GM21447 (cell line): ENCODE data around the gene PPP6R2.
A peak's percentile ranks its signal among the peaks of the same experiment; 100 is the strongest.

Source experiments
- ATAC-seq: cut with Tn5 transposase; IDR thresholded peaks from one replicate; pipeline ENCODE4 v1.9.1; 2021; ENCODE audit not compliant: unreplicated experiment

PPP6R2 gene

DNA sequence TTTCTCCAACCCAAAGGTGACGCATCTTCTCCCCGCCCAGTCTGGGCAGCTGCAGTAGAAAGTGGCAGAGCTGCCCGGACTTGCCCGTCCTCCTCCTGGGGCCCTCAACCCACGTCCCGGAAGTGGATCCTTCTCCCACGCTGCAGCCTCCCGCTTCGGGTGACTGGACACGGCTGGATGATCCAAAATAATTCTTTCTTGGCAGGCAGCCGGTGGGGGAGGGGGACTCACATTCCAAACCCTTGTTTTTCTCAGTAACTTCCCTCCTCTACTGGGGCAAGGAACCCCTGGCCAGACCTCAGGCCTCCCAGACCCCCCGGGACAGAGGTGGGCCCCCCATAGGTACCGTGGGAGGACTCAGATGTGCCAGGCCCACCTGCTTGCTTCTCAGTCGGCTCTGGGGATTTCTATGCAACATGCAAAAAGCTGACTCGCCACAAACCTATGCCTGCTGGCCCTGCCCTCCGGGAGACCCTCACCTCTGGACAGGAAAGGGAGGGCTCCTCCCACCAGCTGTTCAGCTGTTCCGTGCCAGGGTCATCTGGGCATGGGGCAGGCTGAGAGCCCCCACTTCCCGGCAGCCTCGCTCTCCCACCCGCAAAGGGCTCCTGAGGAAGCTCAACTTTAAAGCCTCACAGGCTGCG is 37.1 kb upstream of the PPP6R2 start:
- ATAC-seq: no peak

DNA sequence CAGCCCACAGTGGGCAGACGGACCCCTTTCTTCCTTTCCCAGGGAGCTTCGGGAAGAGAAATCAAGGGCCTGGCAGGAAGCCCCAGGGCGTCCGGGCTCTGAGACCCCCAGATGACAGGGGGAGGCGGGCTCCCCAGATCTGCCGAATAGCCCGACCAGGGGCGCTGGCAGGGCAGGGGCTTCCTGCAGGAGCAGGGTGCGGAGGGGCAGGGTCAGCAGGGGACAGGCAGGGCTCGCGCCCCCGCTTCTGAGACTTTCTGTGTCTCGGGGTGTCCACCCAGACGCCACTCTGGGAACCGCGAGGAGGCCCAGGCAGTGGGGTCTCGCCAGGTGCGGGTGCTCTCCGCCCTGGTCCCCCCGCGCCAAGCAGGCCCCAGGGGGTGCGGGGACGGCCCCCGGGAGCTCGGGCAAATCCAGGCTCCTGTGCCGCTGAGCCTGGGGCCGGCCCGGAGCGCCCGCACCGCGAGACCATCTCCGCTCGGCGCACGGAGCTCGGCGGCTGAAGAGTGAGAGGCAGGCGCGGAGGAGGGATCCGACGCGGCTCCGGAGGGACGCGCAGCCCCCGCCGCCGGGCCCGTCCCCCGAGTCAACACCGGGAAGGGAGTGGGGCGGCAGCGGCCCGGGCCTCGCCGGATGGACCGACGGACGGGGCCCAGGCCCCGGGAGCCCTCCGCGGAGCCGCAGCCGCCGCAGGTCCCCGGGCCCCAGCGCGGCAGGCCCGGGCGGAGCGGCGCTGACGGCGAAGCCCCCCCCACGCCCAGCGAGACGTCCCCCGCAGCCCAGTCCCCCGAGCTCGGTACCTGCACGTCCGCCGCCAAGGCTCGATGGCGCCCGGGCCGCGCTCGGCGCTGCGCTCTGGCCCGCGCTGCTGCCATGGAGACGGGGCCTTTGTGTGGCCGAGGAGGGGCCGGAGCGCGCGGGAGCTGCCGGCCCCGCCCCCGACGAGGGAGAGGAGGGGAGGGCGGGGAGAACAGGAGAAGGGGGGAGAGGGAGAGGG is 36.1 kb upstream of the PPP6R2 start, which contains the start of gene PLXNB2:
Gene PLXNB2 (minus strand): TSS at position 894 of the 997 bp plus-strand sequence. CDS start 17,062 bp downstream, outside the sequence.
- no peak for ATAC-seq

DNA sequence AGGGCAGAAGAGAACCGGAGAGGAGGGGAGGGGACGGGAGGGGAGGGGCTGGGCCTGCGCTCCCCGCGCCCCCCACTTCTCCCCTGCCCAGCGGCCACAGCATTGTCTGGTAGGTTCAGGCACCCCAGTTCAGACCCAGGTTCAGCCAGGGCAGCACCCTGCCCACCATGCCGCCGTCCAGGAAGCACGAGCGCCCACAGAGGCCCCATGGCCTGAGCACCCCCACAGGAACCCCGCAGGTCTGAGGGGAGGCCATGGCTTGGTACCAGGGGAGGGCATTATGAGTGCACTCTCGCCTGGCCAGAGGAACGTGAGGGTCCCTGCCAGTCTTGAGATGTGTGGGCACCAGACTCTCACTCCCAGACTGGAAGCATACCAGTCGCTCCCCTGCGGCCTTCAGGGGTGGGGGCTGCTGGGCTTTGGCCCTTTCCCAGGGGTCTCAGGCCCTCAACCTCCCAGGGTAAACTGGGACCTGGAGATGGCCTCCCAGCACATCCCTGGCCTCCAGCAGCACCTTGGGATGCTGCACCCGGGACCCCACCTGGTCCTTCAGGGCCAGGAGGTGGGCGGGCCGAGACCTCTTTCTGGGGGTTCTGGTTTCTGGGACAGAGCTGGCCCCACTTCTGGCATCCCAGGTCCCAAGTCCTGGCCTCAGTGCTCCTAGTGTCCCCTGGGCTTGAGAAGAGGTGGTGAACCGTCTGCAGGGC is 35.1 kb upstream of the PPP6R2 start:
- no peak for ATAC-seq

DNA sequence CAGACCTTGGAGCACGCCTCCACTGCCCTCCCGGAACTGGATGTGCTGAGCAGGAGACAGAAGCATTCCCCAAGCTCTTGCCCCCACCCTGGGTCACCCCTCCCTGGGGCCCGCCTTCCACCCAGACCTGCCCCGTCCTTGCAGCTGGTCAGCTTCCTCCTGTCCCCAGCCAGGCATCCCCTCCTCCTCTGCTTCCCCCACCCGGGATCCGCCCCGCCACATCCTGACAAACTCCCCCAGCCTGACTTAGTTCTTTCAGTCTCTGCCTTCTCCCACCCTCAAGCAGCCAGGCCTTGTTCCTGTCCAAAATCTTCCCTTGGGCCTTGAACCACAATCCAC is 34.6 kb upstream of the PPP6R2 start:
- ATAC-seq: no peak

DNA sequence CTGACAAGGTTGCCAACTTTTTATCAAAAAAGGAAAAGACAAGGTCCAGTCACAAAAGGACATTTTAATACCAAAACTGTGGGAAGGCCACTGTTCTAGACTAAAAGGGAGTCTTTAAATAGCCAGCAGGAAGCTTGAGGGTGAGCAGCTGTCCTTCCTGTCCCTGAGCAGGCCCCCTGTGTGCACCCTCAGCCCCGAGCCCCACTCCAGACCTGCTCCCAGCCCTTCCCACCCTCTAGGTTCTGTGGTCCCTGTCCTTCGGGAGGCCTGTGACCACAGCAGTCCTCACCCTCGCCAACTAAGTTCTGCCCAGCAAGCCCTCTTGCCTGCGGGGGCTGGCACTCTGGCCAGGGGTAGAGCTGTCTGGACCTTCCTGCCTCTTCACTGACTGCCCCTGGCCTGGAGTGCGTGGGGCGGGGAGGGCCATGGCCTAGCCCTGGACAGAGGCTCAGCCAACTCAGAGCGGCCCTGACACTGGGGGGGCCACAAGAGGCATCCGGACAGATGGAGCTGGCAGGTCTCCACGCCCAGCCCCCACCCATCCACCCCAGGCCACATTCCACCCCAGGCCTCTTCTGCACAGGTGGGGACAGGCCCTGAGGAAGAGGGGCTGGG is 34.0 kb upstream of the PPP6R2 start:
- no peak for ATAC-seq

DNA sequence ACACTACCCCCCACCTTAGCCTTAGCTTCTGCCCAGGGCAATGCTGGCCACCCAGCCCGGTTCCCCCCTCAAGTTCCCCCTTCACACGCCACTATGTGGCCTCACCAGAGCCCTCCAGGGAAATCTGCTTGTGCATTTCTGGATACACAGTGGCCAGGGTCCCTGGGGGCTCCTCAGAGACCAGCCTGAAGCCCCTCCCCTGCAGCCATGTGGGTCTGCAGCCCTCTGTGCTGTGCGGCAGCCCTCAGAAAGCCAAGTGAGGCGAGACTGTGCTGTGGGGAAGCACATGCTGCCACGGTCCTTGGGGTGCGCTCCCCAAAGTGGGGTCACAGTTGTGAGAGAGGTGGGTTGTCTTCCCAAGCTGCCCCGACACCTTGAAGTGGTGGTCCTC is 33.5 kb upstream of the PPP6R2 start:
- ATAC-seq: no peak

DNA sequence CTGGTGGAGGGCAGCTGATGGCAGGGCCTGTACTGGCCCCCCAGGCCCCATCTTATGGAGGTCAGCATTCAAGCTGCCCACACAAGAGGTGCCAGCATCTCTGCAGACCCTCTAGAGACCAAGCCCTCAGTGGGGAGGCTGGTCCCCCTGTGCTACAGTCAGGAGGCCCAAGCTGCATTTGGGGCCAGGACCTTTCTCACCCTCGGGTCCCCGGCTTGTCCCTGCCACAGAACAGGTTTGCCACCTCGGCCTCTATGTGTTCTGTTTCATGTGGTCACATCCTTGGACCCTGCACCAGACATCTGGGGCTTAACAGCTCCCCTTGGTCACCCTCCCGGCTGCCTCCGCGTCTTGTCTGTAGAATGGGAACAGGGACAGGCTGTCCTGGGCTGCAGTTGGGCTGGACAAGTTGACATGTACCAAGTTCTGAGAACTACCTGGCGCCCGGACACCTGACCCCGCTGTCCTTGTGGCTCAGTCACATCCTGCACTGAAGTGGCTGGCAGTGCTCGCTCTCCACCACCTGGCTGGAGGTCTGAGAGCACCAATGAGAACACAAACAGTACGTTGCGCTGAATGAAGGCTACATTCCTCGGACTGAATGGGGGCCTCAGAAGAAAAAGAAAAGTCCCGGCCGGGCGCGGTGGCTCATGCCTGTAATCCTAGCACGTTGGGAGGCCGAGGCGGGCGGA is 33.0 kb upstream of the PPP6R2 start:
- no peak for ATAC-seq

DNA sequence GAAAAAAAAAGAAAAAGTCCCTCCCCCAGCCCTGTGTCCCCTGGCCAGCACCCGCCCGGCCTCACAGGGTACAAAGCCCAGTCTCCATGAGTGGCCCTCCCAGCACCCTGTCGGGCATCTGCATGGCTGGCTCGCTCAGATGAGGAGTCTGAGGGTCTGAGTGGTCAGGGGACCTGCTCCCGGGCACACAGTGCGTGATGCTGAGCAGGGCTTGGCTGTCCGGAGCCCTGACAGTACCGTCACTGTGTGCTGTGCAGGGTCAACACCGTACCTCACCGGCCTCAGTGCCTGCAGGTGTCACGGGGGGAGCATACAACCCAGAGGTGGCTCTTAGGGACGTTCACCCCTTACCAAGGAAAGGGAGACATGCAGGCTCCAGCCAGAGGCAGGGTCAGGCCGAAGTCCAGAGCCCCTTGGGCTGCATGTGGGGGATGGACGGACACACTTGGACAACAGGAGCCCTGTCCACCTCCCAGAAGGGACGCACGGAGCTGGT is 32.1 kb upstream of the PPP6R2 start:
- no peak for ATAC-seq

DNA sequence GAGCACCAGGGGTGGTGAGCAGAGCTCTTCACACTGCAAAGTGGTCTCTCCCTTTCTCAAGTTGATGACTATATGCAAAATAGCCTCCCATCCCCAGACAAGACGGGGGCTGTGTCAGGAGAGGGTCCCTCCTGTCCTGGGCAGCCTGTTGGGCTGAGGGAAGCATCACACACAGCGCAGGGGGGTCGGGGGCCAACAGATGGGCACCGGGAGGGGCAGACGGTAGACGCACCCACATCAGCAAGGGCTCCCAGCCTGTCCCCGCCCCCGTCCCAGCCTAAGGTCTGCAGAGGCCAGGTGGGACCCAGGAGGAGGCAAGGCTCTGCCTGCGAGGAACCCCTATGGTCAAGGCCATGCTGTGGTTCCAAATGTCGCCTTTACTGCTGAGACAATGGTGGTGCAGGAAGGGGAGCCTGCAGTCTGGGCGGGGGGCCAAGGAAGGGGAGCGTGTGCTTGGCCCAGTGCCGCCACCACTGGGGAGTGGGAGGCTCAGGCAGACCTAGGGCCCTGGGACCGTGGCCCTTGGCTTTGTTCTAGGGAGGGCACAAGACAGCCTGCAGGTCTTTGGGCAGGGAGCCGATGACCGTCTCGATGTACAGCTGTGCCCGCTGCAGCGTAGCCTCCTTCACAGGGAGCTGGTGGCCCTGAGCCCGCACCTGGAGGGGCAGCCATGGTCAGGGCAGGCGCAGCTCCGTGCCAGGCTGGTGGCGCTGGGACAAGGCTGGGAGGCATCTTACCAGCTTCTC is 31.3 kb upstream of the PPP6R2 start:
- no peak for ATAC-seq

DNA sequence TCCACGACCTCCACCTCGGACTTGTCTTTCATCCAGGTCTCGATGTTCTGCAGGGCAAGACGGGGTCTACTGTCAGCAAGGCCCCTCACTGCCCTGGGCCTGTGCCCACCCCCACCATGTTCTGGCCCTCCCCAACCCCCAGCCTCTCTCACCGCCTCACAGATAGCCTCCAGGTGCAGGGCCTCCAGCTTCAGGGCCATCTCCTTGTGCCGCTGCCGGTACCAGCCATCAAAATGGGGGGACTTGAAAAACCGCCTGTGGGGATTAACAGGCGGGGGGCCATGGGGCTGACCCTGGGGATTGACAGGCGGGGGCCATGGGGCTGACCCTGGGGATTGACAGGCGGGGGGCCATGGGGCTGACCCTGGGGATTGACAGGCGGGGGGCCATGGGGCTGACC is 30.8 kb upstream of the PPP6R2 start:
- ATAC-seq: no peak

DNA sequence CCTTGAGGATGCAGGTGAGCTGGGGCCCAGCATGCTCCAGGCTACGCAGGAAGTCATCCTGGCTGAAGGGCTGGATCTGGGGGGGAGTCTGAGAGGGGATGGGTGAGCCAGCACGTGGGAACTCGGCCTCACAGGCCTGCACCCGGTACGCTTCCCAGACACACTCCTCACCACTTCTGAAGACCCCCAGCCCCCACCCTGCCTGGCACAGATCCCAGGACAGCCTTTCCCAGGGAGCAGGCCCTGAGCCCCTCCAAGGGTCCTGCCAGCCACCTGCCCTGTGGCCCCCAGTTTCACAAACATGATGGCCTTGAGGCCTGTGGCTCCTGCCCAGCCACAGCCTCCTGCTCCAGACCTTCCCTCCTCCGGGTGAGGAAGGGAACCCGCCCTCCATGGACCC is 30.1 kb upstream of the PPP6R2 start:
- ATAC-seq: no peak

DNA sequence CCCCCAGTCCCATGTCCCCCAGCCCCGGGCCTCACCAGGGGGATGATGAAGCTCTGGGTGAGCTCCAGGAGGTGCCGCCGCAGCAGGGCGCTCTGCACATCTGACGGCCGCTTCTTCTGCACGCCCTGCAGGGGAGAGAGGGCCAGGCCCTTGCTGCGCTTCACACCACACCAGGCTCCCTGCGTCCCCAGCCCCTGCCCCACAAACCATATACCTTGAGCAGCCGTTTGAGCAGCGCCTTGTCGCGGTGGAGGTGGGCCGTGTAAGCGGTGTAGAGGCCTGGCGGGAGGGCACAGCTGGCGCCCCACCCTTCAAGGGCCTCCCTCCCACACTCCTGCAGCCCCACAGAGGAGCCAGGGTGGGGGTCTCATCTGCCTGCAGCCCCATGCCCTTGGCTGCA is 29.5 kb upstream of the PPP6R2 start:
- no peak for ATAC-seq

DNA sequence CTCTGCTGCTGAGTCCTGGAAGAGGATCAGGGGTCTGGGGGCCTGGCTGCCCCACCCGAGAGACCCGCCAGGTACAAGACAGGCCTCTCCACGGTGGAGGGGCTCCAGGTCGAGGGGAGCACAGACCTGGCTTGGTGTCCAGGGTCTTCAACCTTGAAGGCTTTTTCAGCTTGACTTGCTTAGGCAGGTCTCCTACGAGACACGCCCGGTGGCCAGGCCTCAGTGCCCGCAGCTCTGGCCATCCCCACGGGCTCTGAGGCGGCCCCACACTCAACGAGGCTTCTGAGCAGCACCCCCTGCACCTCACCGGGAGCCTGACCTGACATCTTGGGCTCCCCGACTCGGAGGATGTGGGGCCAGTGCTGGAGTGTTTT is 29.1 kb upstream of the PPP6R2 start:
- no peak for ATAC-seq

DNA sequence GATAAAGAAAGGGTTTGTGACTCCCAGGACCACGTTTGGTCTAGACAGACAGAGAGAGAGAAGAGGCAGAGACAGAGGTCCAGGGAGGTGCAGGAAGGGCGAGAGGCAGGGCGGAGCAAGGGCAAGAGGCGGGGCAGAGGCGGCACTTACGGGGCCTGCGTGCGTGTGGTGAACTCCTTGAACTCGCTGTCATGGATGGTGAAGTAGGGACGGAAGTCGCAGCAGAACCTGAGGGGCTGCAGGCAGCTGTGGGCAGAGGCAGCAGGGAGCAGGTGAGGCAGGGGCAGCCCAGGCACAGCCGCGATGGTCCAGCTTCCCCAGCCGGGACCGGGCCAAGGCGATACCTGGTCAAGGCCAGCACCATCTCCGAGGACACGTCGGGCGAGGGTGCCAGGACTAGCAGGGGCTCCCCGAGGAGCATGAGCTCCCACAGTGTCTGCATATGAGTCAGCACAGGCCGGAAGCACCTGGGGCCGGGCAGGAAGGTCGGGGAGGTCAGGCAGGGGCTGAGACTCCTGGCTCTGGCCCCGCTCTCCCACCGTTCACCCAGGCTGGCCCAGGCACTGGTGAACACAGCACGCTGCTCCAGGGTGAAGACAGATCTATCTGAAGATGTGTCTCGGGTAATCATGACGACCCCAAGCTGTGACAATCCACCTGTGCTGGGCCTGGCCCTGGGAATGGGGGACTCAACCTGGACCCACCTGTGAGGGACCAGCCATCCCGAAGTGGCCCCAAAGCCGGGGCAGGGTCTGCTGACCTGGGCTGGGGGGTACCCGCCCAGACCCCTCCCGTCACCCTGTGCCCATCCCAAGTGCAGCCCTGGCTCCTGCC is 28.5 kb upstream of the PPP6R2 start:
- ATAC-seq: peak; percentile 85

DNA sequence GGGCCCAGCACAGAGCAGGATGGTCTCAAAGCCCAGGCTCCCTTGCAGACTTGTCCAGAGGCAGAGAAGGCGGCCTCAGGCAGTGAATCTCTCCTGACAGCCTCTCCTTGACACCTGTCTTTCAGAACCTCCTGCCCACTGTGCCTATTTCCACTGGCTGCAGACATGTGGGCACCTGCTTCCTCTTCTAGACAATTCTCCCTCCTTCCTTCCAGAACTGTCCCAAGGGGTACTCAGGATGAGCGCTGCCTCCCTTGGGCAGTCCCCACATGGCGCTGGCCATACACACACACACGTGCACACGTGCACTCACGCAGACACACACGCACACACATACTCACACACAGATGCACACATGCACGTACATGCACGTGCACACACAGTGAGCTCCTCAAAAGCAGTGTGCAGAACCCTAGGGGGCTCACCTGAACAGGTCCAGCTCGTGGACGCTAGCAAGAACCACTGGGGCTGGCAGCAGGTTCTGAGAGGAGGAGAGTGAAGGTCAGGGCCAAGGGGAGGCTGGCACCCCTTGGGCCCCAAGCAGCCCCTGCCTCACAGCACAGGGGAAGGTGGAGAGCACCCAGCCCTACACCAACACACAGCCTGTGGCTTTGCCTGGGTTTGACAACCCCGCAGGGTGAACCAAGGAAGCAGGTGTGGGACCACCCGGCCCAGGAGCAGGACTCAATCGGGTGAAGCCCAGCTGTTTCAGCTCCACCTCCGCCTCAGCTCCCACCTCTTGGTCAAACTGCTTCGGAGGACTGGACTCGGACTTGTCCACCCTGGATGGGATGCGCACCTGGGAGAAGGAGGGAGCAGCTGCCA is 27.6 kb upstream of the PPP6R2 start:
- no peak for ATAC-seq

DNA sequence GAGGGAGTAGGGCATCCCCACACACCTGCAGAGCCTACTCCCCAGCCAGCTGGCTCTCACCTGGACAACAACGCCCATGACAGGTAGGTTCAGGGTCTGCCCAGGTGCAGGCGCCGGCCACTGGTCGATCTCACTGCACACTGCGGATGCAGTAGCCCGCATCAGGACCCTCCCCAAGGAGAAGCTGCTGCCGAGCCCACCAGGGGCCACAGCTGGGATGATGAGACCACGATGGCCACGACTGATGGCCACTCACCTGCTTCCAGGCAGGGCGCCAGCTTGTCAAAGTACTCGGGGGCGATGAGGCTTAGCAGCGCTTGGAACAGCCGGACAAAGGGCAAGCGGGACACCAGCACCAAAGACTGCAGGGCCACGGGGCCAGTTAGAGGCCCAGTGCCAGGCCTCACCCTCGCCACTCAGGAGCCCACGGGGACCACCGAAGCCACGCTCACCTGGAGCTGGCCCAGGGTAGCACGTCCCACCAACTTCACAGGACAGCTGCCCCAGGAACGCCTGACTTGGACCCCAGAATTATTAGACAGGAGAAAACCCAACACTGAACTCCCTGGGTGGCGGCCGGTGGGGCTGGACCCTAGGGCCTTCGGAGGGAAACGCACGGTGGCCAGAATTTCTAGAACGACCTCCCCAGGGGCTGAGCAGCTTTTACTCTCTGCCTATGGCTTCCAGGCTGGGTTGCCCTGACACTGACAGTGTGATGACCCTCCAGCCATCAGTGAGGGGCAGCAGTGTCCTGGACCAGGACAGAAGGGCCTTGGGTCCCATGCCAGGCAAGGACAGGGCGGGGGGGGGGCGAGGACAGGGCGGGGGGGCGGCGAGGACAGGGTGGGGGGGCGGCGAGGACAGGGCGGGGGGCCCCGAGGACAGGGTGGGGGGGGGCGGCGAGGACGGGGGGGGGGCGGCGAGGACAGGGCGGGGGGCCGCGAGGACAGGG is 26.7 kb upstream of the PPP6R2 start:
- no peak for ATAC-seq

DNA sequence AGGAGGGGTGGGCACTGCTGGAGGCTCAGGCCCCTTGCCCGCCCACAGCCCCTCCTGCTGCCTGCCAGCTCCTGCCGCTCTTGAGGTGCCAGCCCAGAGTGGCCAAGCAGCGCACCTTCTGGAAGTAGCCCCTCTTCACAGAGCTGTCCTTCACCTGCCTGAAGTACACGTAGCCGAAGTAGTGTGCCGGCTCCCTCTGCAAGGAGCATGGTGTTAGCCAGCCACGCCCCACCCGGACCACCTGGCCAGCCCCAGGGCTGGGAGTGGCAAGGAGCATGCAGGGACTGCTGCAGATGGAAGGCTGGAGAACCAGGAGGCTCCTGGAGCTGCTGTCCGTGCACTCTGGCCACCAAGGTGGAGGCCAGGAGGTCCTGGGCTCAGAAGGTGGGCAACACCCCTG is 25.9 kb upstream of the PPP6R2 start:
- ATAC-seq: no peak
